ENCODE data around the gene NCS1. TPM values are rescaled to one million over a fixed set of nuclear protein-coding genes. Genes with fewer than 3 reads are reported as not detected.

The NCS1 gene
- total RNA-seq, 4 donors from 2014 or later = 100 to 206 (median 122) TPM

- intact Hi-C loops (cut with DNase I) = no loop called here
- no peak for TF ChIP-seq EP300 (IDR thresholded peaks at IDR 0.05)
- no peak for TF ChIP-seq POLR2AphosphoS5 (IDR thresholded peaks at IDR 0.05)
- no peak for TF ChIP-seq CTCF (IDR thresholded peaks at IDR 0.05)
- WGBS = 91% methylated on average over 10 of the region's 10 CpGs
These were observed 12.1 kb upstream of the NCS1 start for GRCh38 chr9:130159915-130160670.

GRCh38 chr9:130160862-130161470 lies 11.2 kb upstream of the NCS1 start:
- Histone ChIP-seq H3K9me3 (no peaks in the 10 kb centered on the region), H3K4me3 (no peak overlapping the region), H3K27ac (replicated peaks in 1 of 4) (no peak overlapping the region), H3K36me3 (no peaks in the 10 kb centered on the region), H3K4me1 (peaks cover 0 to 7% (median 2%) of the 10 kb centered on the region in 4 donors), H3K27me3 (no peaks in the 10 kb centered on the region)
- 94% methylated on average over 3 of the region's 3 CpGs for WGBS
- no peak for DNase-seq (ENCODE audit: extremely low spot score)
- TF ChIP-seq POLR2AphosphoS5 (IDR thresholded peaks at IDR 0.05) (no peak), CTCF (IDR thresholded peaks at IDR 0.05) (no peak), EP300 (IDR thresholded peaks at IDR 0.05) (no peak), POLR2A (IDR thresholded peaks at IDR 0.05; ENCODE audit: low read depth) (no peak)
- intact Hi-C loops (cut with DNase I) = no loop called here

More at GRCh38 chr9:130159915-130160670, 12.1 kb upstream of the NCS1 start:
- no peaks in the 10 kb centered on the region for H3K9me3 ChIP-seq
- no peak overlapping the region for H3K27ac ChIP-seq (replicated peaks in 1 of 4)
- H3K36me3 ChIP-seq = no peaks in the 10 kb centered on the region
- H3K4me3 ChIP-seq = no peak overlapping the region
- no peak for DNase-seq (ENCODE audit: extremely low spot score)
- H3K4me1 ChIP-seq = peaks cover 0 to 7% (median 2%) of the 10 kb centered on the region in 4 donors
- no peaks in the 10 kb centered on the region for H3K27me3 ChIP-seq

GRCh38 chr9:130165579-130165978 lies 6.6 kb upstream of the NCS1 start:
- Histone ChIP-seq H3K4me1 (no peaks in the 10 kb centered on the region), H3K9me3 (no peaks in the 10 kb centered on the region), H3K36me3 (no peaks in the 10 kb centered on the region), H3K27ac (replicated peaks in 1 of 4) (no peak overlapping the region), H3K4me3 (no peak overlapping the region), H3K27me3 (no peaks in the 10 kb centered on the region)
- no peak for DNase-seq (ENCODE audit: extremely low spot score)
- no peak for TF ChIP-seq EP300 (IDR thresholded peaks at IDR 0.05)
- 100% methylated on average over 1 of the region's 1 CpG for WGBS
- intact Hi-C loops (cut with DNase I) = no loop called here

- Histone ChIP-seq H3K27me3 (no peaks in the 10 kb centered on the region), H3K27ac (replicated peaks in 1 of 4) (no peak overlapping the region), H3K4me3 (no peak overlapping the region), H3K4me1 (peaks cover 0 to 2% (median 1%) of the 10 kb centered on the region in 4 donors), H3K36me3 (no peaks in the 10 kb centered on the region), H3K9me3 (no peaks in the 10 kb centered on the region)
- intact Hi-C loops (cut with DNase I) = no loop called here
- TF ChIP-seq POLR2A (IDR thresholded peaks at IDR 0.05; ENCODE audit: low read depth) = no peak
- no peak for TF ChIP-seq POLR2AphosphoS5 (IDR thresholded peaks at IDR 0.05)
- no peak for TF ChIP-seq CTCF (IDR thresholded peaks at IDR 0.05)
- no peak for TF ChIP-seq EP300 (IDR thresholded peaks at IDR 0.05)
- 88% methylated on average over 4 of the region's 4 CpGs for WGBS
- no peak for DNase-seq (ENCODE audit: extremely low spot score)
These were observed 5.8 kb upstream of the NCS1 start for GRCh38 chr9:130166399-130166798.

- Histone ChIP-seq H3K4me3 (no peak overlapping the region), H3K27ac (replicated peaks in 1 of 4) (no peak overlapping the region), H3K9me3 (no peaks in the 10 kb centered on the region), H3K27me3 (peaks cover 0 to 5% (median 0%) of the 10 kb centered on the region in 4 donors), H3K4me1 (peaks cover 1 to 12% (median 10%) of the 10 kb centered on the region in 4 donors), H3K36me3 (no peaks in the 10 kb centered on the region)
- intact Hi-C loops (cut with DNase I) = no loop called here
- 83% methylated on average over 6 of the region's 6 CpGs for WGBS
- DNase-seq (ENCODE audit: extremely low spot score) = no peak
- TF ChIP-seq POLR2A (IDR thresholded peaks at IDR 0.05; ENCODE audit: low read depth) (no peak), POLR2AphosphoS5 (IDR thresholded peaks at IDR 0.05) (no peak), EP300 (IDR thresholded peaks at IDR 0.05) (no peak), CTCF (IDR thresholded peaks at IDR 0.05) (no peak)
These were observed 4.3 kb upstream of the NCS1 start for GRCh38 chr9:130167927-130168326.

All from esophagus muscularis mucosa (tissue), 4 donors.